ENCODE measurements around the gene LRRC55. TPM values are rescaled to one million over a fixed set of nuclear protein-coding genes. Genes with fewer than 3 reads are reported as not detected.
A peak's percentile ranks its signal among the peaks of the same experiment; 100 is the strongest.

The LRRC55 gene
- total and polyA plus RNA-seq, 9 of the 15 experiments (the other 6 are each of a cell fraction or from before 2014, with no cell fraction given), result not detected

DNA sequence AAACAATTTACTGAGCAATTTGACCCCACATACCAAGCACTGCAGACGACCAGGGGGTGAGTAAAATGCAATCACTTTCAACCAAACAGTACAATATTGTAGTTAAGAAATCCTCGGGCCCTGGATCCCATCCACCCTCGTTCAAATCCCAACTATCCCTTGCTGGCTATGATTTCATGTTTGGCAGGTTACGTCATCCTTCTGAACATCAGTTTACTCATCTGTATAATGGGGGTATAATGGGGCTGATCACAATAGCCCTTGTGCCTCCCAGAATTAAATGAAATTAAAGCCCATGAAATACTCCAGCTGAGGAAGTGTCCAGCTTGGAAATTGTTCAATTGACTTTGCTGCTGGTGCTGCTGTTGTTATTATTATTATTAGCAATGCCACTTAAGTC lies 34.7 kb downstream of the LRRC55 start:
- H2AFZ ChIP-seq (ENCODE audit: low read depth, low read length), result no peak overlapping the region
- intact Hi-C loops (cut with micrococcal nuclease) (no loop called here), in situ Hi-C loops (cut with MboI) (no loop called here)
- TF ChIP-seq, protein P1, sequence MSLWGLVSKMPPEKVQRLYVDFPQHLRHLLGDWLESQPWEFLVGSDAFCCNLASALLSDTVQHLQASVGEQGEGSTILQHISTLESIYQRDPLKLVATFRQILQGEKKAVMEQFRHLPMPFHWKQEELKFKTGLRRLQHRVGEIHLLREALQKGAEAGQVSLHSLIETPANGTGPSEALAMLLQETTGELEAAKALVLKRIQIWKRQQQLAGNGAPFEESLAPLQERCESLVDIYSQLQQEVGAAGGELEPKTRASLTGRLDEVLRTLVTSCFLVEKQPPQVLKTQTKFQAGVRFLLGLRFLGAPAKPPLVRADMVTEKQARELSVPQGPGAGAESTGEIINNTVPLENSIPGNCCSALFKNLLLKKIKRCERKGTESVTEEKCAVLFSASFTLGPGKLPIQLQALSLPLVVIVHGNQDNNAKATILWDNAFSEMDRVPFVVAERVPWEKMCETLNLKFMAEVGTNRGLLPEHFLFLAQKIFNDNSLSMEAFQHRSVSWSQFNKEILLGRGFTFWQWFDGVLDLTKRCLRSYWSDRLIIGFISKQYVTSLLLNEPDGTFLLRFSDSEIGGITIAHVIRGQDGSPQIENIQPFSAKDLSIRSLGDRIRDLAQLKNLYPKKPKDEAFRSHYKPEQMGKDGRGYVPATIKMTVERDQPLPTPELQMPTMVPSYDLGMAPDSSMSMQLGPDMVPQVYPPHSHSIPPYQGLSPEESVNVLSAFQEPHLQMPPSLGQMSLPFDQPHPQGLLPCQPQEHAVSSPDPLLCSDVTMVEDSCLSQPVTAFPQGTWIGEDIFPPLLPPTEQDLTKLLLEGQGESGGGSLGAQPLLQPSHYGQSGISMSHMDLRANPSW (CRISPR knock-in tag; IDR thresholded peaks at IDR 0.05), result no peak
- TF ChIP-seq JUND (IDR thresholded peaks at IDR 0.05; ENCODE audit: borderline replicate concordance, low read depth, low read length) (no peak), JUND (tag; IDR thresholded peaks at IDR 0.05; ENCODE audit: borderline replicate concordance, low read depth, low read length) (0 out of 3 replicates have a peak, but pooled peaks have one; percentile 38), TAF7 (tag; IDR thresholded peaks at IDR 0.05) (no peak), BCOR (IDR thresholded peaks at IDR 0.05) (0 out of 2 replicates have a peak, but pooled peaks have one; percentile 29), CEBPB (tag; IDR thresholded peaks at IDR 0.05) (peak; percentile 38), PATZ1 (CRISPR knock-in tag; IDR thresholded peaks at IDR 0.05; ENCODE audit: borderline replicate concordance) (no peak), HDAC1 (IDR thresholded peaks at IDR 0.05) (no peak), ADNP (tag; IDR thresholded peaks at IDR 0.05) (peak; percentile 79), ATF7 (IDR thresholded peaks at IDR 0.05) (peak; percentile 34; the same call in 1 of the 2 replicates), CEBPG (CRISPR knock-in tag; IDR thresholded peaks at IDR 0.05) (no peak), CEBPG (tag; conservative IDR thresholded peaks at IDR 0.05 in 1 of 2, IDR thresholded peaks at IDR 0.05 in 1 of 2) (peak in 1 of 2 experiments; percentile 27; a peak in 1 of 4 replicates), RBM25 (IDR thresholded peaks at IDR 0.05; ENCODE audit: low read depth, low read length, severe bottlenecking) (peak; percentile 90), CC2D1A (IDR thresholded peaks at IDR 0.05) (no peak), ARNT (IDR thresholded peaks at IDR 0.05) (no peak), MTA3 (IDR thresholded peaks at IDR 0.05; ENCODE audit: borderline replicate concordance) (no peak), ATF3 (IDR thresholded peaks at IDR 0.05) (peak; percentile 51), ATF3 (CRISPR knock-in tag; conservative IDR thresholded peaks at IDR 0.05) (no peak), EWSR1 (IDR thresholded peaks at IDR 0.05; ENCODE audit: borderline replicate concordance, low read depth, partially characterized antibody) (no peak)
- BruUV-seq (replicated peaks), result no TSS peak
- DNase-seq (ENCODE audit: extremely low read depth in 1 of 4, low spot score in 3 of 4) (no peak), FAIRE-seq (no peak), ATAC-seq (no peak)
- no peaks in the 10 kb centered on the region for H3K9me1 ChIP-seq (ENCODE audit: control insufficient read depth, insufficient read depth, low read length)
- H3K9me3 ChIP-seq (replicated peaks; ENCODE audit: control insufficient read depth, insufficient read depth, low read depth, low read length), result no peaks in the 10 kb centered on the region
- H3K27me3 ChIP-seq (ENCODE audit: control insufficient read depth in 2 of 2, insufficient read depth in 2 of 2, low read length in 2 of 2), result peaks cover 5 to 8% of the 10 kb centered on the region in 2 experiments; a peak in 2 of 5 replicates
- WGBS (ENCODE audit: insufficient coverage, low coverage, missing lambda C conversion rate), result 8% methylated on average over 4 of the region's 4 CpGs
- POLR2A ChIA-PET, result no interaction called here
- H4K20me1 ChIP-seq (replicated peaks; ENCODE audit: control insufficient read depth, insufficient read depth, low read length), result no peaks in the 10 kb centered on the region
- H3K4me2 ChIP-seq (ENCODE audit: insufficient read depth, low read length), result no peak overlapping the region
- H3K79me2 ChIP-seq (ENCODE audit: control insufficient read depth, insufficient read depth, low read length), result no peaks in the 10 kb centered on the region
- H3K27ac ChIP-seq (ENCODE audit: extremely low read depth, low read depth, low read length), result no peak overlapping the region
- no peak overlapping the region for H3K9ac ChIP-seq (ENCODE audit: insufficient read depth in 1 of 2, low read depth in 2 of 2, low read length in 2 of 2)
- 0 out of 5 replicates have a peak, but pooled peaks cover 0 to 3% of the 10 kb centered on the region in 2 experiments for H3K4me1 ChIP-seq (replicated peaks in 1 of 2; ENCODE audit: control insufficient read depth in 2 of 2, insufficient read depth in 2 of 2, low read length in 2 of 2)
- H3K4me3 ChIP-seq, result no peak overlapping the region
- H3K36me3 ChIP-seq (ENCODE audit: control insufficient read depth, insufficient read depth, low read length), result no peaks in the 10 kb centered on the region
- CTCF ChIA-PET (ENCODE audit: low intra/inter-chr PET ratio), result no interaction called here
